Stomach (tissue), 4 donors: ENCODE measurements around the gene FES.

ENCODE experiments used
- CTCF ChIP-seq, 7 experiments: fragments of 450-650 bp in 4 of 7; fragments of 200-600 bp in 3 of 7; sonication (generic) in 3 of 7; IDR thresholded peaks; one replicate each; pipeline ENCODE4 v1.5.1; 2016 to 2019; ENCODE audit warnings: antibody characterized with exemption in 7 of 7, control low read depth in 2 of 7, mild to moderate bottlenecking in 1 of 7
- POLR2AphosphoS5 ChIP-seq, 3 donors: sonication (generic); formaldehyde crosslinking; IDR thresholded peaks; one replicate each; pipeline ENCODE4 v1.6.1; 2016; ENCODE audit warnings: antibody characterized with exemption in 3 of 3

- no peak for TF ChIP-seq POLR2AphosphoS5 (IDR thresholded peaks at IDR 0.05)
- no peak for TF ChIP-seq CTCF (IDR thresholded peaks at IDR 0.05)
Measured at GRCh38 chr15:90941038-90941437, 56.7 kb downstream of the FES start.
